T-helper 17 cell (primary cell): ENCODE measurements around the gene TENM4. TPM values are rescaled to one million over a fixed set of nuclear protein-coding genes. Genes with fewer than 3 reads are reported as not detected.

ENCODE experiments used
- ATAC-seq: fragments of 150-1000 bp; cut with Tn5 transposase; 2 replicates; pipeline ENCODE4 v1.10.0; 2021; ENCODE audit warnings: mild to moderate bottlenecking, moderate library complexity
- DNase-seq, 3 donors: peaks; one replicate each; pipeline versions ENCODE4 v3.0.0 to v3.0.0-alpha.2; 2020 to 2021
- H3K9me3 ChIP-seq: one replicate; pipeline ENCODE4 v1.7.0; 2013; ENCODE audit warnings: low read length, mild to moderate bottlenecking; ENCODE audit not compliant: control insufficient read depth, poor library complexity, severe bottlenecking
- H3K27ac Mint-ChIP-seq: one replicate; pipeline ENCODE4 v1.8.0; 2022; ENCODE audit warnings: mild to moderate bottlenecking, moderate library complexity, mixed read lengths
- H3K27me3 Mint-ChIP-seq: one replicate; pipeline ENCODE4 v1.8.0; 2022; ENCODE audit warnings: mixed read lengths
- H3K36me3 Mint-ChIP-seq: one replicate; pipeline ENCODE4 v1.8.0; 2022; ENCODE audit warnings: low read depth, mixed read lengths
- H3K4me1 Mint-ChIP-seq: one replicate; pipeline ENCODE4 v1.8.0; 2022; ENCODE audit warnings: mild to moderate bottlenecking, mixed read lengths
- H3K4me3 Mint-ChIP-seq: one replicate; pipeline ENCODE4 v1.8.0; 2022; ENCODE audit warnings: mild to moderate bottlenecking, moderate library complexity, mixed read lengths
- total RNA-seq, 4 donors: library from RNA in 2 of 4; stranded (reverse) in 2 of 4; gene quantifications; one replicate each; pipeline ENCODE4 v1.2.3 and lab custom pipeline; 2022 to 2026

Gene TENM4
- total RNA-seq, 2 donors from 2014 or later, result 0.31 to 0.97 TPM

GRCh38 chr11:79054636-79055035 is 386.2 kb downstream of the TENM4 start:
- no peaks in the 10 kb centered on the region for H3K36me3 Mint-ChIP-seq
- H3K9me3 ChIP-seq, result no peaks in the 10 kb centered on the region
- no peak overlapping the region for H3K27ac Mint-ChIP-seq
- H3K4me1 Mint-ChIP-seq, result no peaks in the 10 kb centered on the region
- H3K27me3 Mint-ChIP-seq, result peaks cover 8% of the 10 kb centered on the region
- ATAC-seq (no peak), DNase-seq (no peak)
- no peak overlapping the region for H3K4me3 Mint-ChIP-seq

- H3K9me3 ChIP-seq, result no peaks in the 10 kb centered on the region
- H3K27ac Mint-ChIP-seq, result no peak overlapping the region
- DNase-seq (no peak), ATAC-seq (no peak)
- no peaks in the 10 kb centered on the region for H3K36me3 Mint-ChIP-seq
- no peaks in the 10 kb centered on the region for H3K4me1 Mint-ChIP-seq
- H3K4me3 Mint-ChIP-seq, result no peak overlapping the region
- H3K27me3 Mint-ChIP-seq, result peaks cover 8% of the 10 kb centered on the region
These were observed 388.3 kb downstream of the TENM4 start for GRCh38 chr11:79052544-79052943.

DNA sequence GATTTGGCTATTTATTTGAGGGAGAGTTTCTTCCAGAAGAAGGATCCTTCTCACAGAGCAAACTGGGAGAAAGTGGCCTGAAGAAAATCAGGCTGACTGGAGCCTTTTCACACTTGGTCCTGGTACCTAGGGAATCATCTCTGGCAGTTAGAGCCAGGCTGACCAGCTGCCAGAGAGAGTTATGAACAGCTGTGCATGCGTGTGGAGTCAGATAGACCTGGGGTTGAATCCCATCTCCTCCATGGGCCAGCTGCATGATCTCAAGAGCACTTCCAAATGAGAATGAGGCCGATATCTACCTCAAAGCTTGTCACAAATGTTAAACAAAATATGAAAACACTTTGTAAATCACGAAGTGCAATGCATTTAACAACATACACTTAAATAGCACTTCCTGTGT is 390.0 kb downstream of the TENM4 start:
- no peak overlapping the region for H3K4me3 Mint-ChIP-seq
- peaks cover 11% of the 10 kb centered on the region for H3K27me3 Mint-ChIP-seq

GRCh38 chr11:79049741-79050179 is 391.1 kb downstream of the TENM4 start:
- no peaks in the 10 kb centered on the region for H3K4me1 Mint-ChIP-seq
- no peaks in the 10 kb centered on the region for H3K36me3 Mint-ChIP-seq
- peaks cover 21% of the 10 kb centered on the region for H3K27me3 Mint-ChIP-seq
- H3K9me3 ChIP-seq, result no peaks in the 10 kb centered on the region
- ATAC-seq, result no peak
- no peak overlapping the region for H3K27ac Mint-ChIP-seq
- no peak overlapping the region for H3K4me3 Mint-ChIP-seq
- DNase-seq, result no peak

More for the DNA sequence above, 390.0 kb downstream of the TENM4 start:
- no peaks in the 10 kb centered on the region for H3K9me3 ChIP-seq
- Mint-ChIP-seq H3K27ac (no peak overlapping the region), H3K36me3 (no peaks in the 10 kb centered on the region), H3K4me1 (no peaks in the 10 kb centered on the region)
- ATAC-seq (no peak), DNase-seq (no peak)

DNA sequence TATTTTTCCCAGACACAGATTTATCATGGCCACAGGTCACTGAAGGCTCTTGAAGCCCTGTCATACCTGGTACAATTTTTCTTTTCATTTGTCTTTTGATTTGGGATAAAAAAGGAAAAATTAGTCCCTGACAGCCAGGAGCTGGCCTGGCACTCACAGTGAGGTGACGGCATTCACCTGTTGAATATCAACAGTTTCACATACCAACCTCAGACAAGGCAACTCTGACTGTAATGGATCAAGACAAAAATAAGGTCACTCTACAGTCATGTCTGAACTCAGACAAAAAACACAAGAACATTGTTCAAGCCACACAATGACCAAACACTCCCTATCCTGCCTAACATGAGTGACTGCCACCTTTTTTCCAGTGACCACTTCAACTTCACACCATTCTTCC is 392.9 kb downstream of the TENM4 start:
- ATAC-seq (no peak), DNase-seq (no peak)
- Mint-ChIP-seq H3K27ac (no peak overlapping the region), H3K4me1 (no peaks in the 10 kb centered on the region), H3K27me3 (peaks cover 19% of the 10 kb centered on the region), H3K36me3 (no peaks in the 10 kb centered on the region), H3K4me3 (no peak overlapping the region)
- H3K9me3 ChIP-seq, result no peaks in the 10 kb centered on the region

GRCh38 chr11:79047321-79047720 is 393.5 kb downstream of the TENM4 start:
- Mint-ChIP-seq H3K27me3 (peaks cover 19% of the 10 kb centered on the region), H3K4me1 (no peaks in the 10 kb centered on the region)
- DNase-seq, result no peak

DNA sequence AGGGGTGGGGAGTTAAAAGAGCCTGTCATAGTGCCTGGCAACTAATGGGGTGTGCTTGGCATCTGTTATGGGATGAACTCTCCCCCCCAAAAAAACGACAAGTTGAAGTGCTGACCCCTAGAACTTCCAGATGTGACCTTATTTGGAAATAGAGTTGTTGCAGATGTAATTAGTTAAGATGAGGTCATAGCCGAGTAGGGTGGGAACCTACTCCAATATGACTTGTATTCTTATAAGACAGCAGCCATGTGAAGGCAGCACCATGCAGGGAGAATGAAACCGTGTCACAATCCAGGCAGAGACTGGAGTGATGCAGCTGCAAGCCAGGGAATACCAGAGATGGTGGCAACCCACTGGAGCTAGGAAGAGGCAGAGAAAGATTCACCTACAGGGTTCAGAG is 394.5 kb downstream of the TENM4 start:
- H3K9me3 ChIP-seq, result no peaks in the 10 kb centered on the region
- H3K36me3 Mint-ChIP-seq, result no peaks in the 10 kb centered on the region
- H3K4me3 Mint-ChIP-seq, result no peak overlapping the region
- DNase-seq (no peak), ATAC-seq (no peak)
- H3K27ac Mint-ChIP-seq, result no peak overlapping the region
- no peaks in the 10 kb centered on the region for H3K4me1 Mint-ChIP-seq
- peaks cover 19% of the 10 kb centered on the region for H3K27me3 Mint-ChIP-seq

More at GRCh38 chr11:79047321-79047720, 393.5 kb downstream of the TENM4 start:
- H3K9me3 ChIP-seq, result no peaks in the 10 kb centered on the region
- no peak for ATAC-seq
- Mint-ChIP-seq H3K4me3 (no peak overlapping the region), H3K36me3 (no peaks in the 10 kb centered on the region), H3K27ac (no peak overlapping the region)

- DNase-seq (no peak), ATAC-seq (no peak)
- peaks cover 19% of the 10 kb centered on the region for H3K27me3 Mint-ChIP-seq
- H3K36me3 Mint-ChIP-seq, result no peaks in the 10 kb centered on the region
- H3K4me3 Mint-ChIP-seq, result no peak overlapping the region
- no peak overlapping the region for H3K27ac Mint-ChIP-seq
- H3K4me1 Mint-ChIP-seq, result no peaks in the 10 kb centered on the region
- no peaks in the 10 kb centered on the region for H3K9me3 ChIP-seq
These were observed 395.0 kb downstream of the TENM4 start for GRCh38 chr11:79045800-79046304.

- H3K36me3 Mint-ChIP-seq, result no peaks in the 10 kb centered on the region
- no peak for ATAC-seq
- H3K27me3 Mint-ChIP-seq, result peaks cover 19% of the 10 kb centered on the region
- no peak overlapping the region for H3K27ac Mint-ChIP-seq
- no peak overlapping the region for H3K4me3 Mint-ChIP-seq
- no peaks in the 10 kb centered on the region for H3K9me3 ChIP-seq
- H3K4me1 Mint-ChIP-seq, result no peaks in the 10 kb centered on the region
- DNase-seq, result no peak
These were observed 395.6 kb downstream of the TENM4 start for GRCh38 chr11:79045018-79045799.

- H3K27ac Mint-ChIP-seq, result no peak overlapping the region
- no peak for DNase-seq
- H3K9me3 ChIP-seq, result no peaks in the 10 kb centered on the region
- no peaks in the 10 kb centered on the region for H3K36me3 Mint-ChIP-seq
- no peak for ATAC-seq
- H3K4me3 Mint-ChIP-seq, result no peak overlapping the region
- H3K4me1 Mint-ChIP-seq, result no peaks in the 10 kb centered on the region
- peaks cover 19% of the 10 kb centered on the region for H3K27me3 Mint-ChIP-seq
These were observed 396.6 kb downstream of the TENM4 start for GRCh38 chr11:79044201-79044600.

DNA sequence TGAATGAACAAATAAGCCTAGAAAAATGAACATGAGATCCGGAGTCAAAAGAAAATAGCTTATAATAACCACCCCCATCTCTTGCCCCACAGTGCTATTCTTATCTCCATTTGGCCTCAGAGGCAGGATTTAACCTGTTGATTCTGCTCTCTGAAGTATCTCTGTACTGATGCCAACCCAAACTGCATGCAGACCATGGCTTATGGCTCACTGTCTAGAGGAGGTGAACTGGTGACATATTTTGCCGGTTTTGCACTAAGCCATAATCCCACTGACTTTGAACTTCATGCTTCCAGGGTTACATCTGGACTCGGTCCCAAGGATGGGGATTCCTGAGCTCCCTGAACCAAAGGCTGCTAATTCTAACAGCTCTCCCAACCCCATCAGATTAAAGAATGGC is 397.1 kb downstream of the TENM4 start:
- Mint-ChIP-seq H3K4me3 (no peak overlapping the region), H3K27me3 (peaks cover 19% of the 10 kb centered on the region), H3K4me1 (no peaks in the 10 kb centered on the region), H3K27ac (no peak overlapping the region), H3K36me3 (no peaks in the 10 kb centered on the region)
- DNase-seq (no peak), ATAC-seq (no peak)
- H3K9me3 ChIP-seq, result no peaks in the 10 kb centered on the region

GRCh38 chr11:79042824-79043223 is 398.0 kb downstream of the TENM4 start:
- Mint-ChIP-seq H3K27me3 (peaks cover 19% of the 10 kb centered on the region), H3K36me3 (no peaks in the 10 kb centered on the region), H3K4me3 (no peak overlapping the region), H3K27ac (no peak overlapping the region), H3K4me1 (no peaks in the 10 kb centered on the region)
- DNase-seq (no peak), ATAC-seq (no peak)
- H3K9me3 ChIP-seq, result no peaks in the 10 kb centered on the region

GRCh38 chr11:79040348-79040747 is 400.5 kb downstream of the TENM4 start:
- DNase-seq (no peak), ATAC-seq (no peak)
- Mint-ChIP-seq H3K4me1 (no peaks in the 10 kb centered on the region), H3K27ac (no peak overlapping the region), H3K27me3 (peaks cover 24% of the 10 kb centered on the region), H3K4me3 (no peak overlapping the region), H3K36me3 (no peaks in the 10 kb centered on the region)
- H3K9me3 ChIP-seq, result no peaks in the 10 kb centered on the region

- no peaks in the 10 kb centered on the region for H3K36me3 Mint-ChIP-seq
- ATAC-seq (no peak), DNase-seq (no peak)
- peaks cover 16% of the 10 kb centered on the region for H3K27me3 Mint-ChIP-seq
- no peak overlapping the region for H3K4me3 Mint-ChIP-seq
- H3K27ac Mint-ChIP-seq, result no peak overlapping the region
- H3K4me1 Mint-ChIP-seq, result no peaks in the 10 kb centered on the region
- no peaks in the 10 kb centered on the region for H3K9me3 ChIP-seq
These were observed 401.7 kb downstream of the TENM4 start for GRCh38 chr11:79039122-79039521.
